Raji (cell line): ENCODE data around the gene BMP10.

Source experiments
- POLR2A ChIP-seq: IDR thresholded peaks from 2 replicates; pipeline ENCODE4 v1.6.1; 2011; ENCODE audit warnings: low read depth, low read length, control low read depth; ENCODE audit not compliant: insufficient read depth

The BMP10 gene

GRCh38 chr2:68907232-68907919 is 36.2 kb upstream of the BMP10 start:
- TF ChIP-seq POLR2A = no peak

GRCh38 chr2:68906716-68907115 is 35.5 kb upstream of the BMP10 start:
- TF ChIP-seq POLR2A = no peak

- TF ChIP-seq POLR2A = no peak
Observed at GRCh38 chr2:68905116-68905515, 33.9 kb upstream of the BMP10 start.

- TF ChIP-seq POLR2A = no peak
Observed at GRCh38 chr2:68901561-68901960, 30.4 kb upstream of the BMP10 start.

GRCh38 chr2:68901199-68901514 is 30.0 kb upstream of the BMP10 start:
- TF ChIP-seq POLR2A = no peak

GRCh38 chr2:68900496-68901198 is 29.4 kb upstream of the BMP10 start:
- no peak for TF ChIP-seq POLR2A

GRCh38 chr2:68889500-68889899 is 18.3 kb upstream of the BMP10 start:
- no peak for TF ChIP-seq POLR2A

- TF ChIP-seq POLR2A = no peak
Observed at GRCh38 chr2:68889021-68889420, 17.8 kb upstream of the BMP10 start.

- no peak for TF ChIP-seq POLR2A
Observed at GRCh38 chr2:68888038-68888704, 17.0 kb upstream of the BMP10 start.

GRCh38 chr2:68885811-68886075 is 14.5 kb upstream of the BMP10 start:
- TF ChIP-seq POLR2A = no peak

- TF ChIP-seq POLR2A = no peak
Observed at GRCh38 chr2:68885074-68885810, 14.0 kb upstream of the BMP10 start.

- no peak for TF ChIP-seq POLR2A
Observed at GRCh38 chr2:68880213-68880612, 9.0 kb upstream of the BMP10 start.

- TF ChIP-seq POLR2A = no peak
Observed at GRCh38 chr2:68879296-68879695, 8.1 kb upstream of the BMP10 start.

- TF ChIP-seq POLR2A = no peak
Observed at GRCh38 chr2:68878753-68879152, 7.6 kb upstream of the BMP10 start.

GRCh38 chr2:68878071-68878711 is 7.0 kb upstream of the BMP10 start:
- TF ChIP-seq POLR2A = no peak
